Mesenteric fat pad (tissue), 1 donor: ENCODE data around the gene MIB1. TPM values are rescaled to one million over a fixed set of nuclear protein-coding genes. Genes with fewer than 3 reads are reported as not detected.

Experiments used
- DNase-seq: peaks from one replicate; pipeline ENCODE4 v3.0.0-alpha.2; 2020; ENCODE audit warnings: low spot score
- total RNA-seq: library from RNA; stranded (reverse); fragmentation: NEBNext Ultra II Directional; extraction: Animal tissue kit (Norgen Biotek cat#: 25700); gene quantifications from one replicate; pipeline ENCODE4 v1.2.1, GENCODE V29; 2021
- donor health status: DM: yes; HTN: yes; CAD: no.

MIB1 gene
- total RNA-seq, 1 donor from 2014 or later, result 30.4 TPM

GRCh38 chr18:21868770-21869169 is 128.2 kb downstream of the MIB1 start:
- DNase-seq, result no peak

GRCh38 chr18:21889570-21889969 is 149.0 kb downstream of the MIB1 start:
- no peak for DNase-seq

DNA sequence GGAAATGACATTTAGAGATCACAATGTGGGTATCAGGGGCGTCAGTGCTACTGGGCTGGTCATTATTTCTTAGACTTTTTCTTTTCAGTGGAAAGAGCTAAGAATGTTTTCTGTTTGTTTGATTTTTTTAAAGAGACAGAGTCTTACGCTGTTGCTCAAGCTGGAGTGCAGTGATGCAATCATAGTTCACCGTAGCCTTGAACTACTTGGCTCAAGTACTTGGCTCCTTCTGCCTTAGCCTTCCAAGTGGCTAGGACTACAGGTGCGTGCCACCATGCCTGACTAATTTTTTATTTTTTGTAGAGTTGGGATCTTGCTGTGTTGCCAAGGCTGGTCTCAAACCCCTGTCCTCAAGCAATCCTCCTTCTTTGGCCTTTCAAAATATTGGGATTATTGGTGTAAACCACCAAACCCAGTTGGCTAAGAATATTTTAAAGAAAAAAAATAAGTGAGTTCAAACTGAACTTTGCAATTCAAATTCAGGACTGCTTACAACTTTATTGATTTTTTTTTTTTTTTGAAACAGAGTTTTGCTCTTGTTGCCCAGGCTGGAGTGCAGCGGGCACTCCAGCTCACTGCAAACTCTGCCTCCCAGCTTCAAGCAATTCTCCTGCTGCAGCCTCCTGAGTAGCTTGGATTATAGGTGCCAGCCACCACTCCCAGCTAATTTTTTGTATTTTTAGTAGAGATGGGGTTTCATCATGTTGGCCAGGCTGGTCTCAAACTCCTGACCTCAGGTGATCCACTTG is 154.2 kb downstream of the MIB1 start:
- no peak for DNase-seq

- DNase-seq, result no peak
Observed at GRCh38 chr18:21896732-21897336, 156.2 kb downstream of the MIB1 start.

DNA sequence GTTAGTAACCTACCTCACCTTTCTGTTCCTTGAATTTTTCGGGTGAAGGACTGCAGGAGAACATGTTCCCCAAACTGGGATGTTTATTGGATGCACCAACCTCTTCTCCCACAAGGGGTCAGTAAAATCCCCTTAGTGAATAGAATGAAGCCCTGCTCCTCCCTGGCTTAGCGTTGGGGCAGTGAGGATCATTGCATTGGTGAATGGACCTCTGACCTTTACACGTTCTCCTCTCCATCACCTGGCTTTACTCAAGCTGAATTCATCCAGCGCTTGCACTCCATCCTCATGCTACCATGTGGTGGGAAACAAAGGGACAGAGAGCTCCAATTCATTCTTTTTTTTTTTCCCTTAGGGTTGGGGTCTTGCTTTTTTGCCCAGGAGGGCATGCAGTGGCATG is 157.2 kb downstream of the MIB1 start:
- no peak for DNase-seq

- no peak for DNase-seq
Observed at GRCh38 chr18:21900605-21901352, 160.2 kb downstream of the MIB1 start.

DNA sequence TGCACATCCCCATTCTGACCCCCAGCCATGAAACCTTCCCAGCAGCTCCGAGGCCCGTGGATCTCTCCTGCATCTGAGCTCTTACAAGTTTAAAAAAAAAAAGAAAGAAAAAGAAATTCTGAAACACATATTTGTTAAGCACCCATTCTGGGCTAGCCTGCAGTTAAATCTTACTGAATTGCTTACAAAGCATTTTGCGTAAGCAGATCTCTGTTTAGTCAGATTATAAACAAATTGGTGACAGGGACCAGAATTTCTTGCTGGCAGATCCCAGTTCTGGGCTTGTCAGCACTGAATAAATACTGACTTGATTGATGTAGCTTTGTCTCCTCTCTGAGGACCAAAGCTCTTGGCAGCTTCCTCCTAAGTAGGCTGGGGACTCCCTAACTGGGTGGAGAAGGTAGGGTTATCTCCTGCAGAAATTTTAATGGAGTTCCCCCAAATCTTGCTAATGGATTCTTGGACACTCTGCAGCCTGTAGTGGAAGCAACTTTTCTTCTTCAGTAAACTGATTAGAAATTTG is 160.9 kb downstream of the MIB1 start:
- no peak for DNase-seq

DNA sequence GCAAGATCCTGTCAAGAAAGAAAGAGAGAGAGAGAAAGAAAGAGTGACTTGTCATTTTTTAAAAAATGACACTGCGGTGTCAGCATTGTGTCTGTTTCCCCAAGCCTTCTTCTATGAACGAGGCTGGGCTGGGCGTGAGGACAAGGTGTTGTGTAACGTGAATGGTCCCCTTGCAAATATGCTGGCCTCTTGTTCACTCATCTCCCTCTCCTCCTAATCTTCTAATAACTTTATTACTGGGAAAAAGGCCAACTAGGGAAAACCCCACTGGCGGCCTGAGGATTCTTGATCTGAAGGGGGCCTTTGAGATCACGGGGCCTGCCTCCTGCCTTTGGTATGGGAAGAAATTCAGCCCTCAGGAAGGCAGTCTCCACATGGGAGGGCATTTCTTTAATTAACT is 163.1 kb downstream of the MIB1 start:
- DNase-seq, result no peak

DNA sequence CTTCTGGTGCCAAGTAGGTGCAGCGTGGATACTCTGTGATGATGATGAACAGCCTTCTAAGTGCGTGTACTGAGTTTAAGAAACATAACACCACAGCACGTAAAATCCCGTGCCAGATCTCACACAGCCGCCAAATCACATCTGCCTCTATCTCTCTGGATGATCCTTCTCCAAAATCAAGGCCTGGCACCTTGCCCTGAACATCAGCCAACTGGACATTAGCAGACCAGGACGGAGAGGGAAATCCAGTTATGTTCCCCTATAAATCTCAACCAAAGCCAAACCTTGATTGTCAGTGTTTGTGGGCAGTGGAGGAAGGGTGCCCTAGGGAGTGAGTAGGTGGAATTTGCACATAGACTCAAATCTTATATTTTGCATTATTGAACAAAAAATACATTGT is 164.3 kb downstream of the MIB1 start:
- DNase-seq, result no peak

DNA sequence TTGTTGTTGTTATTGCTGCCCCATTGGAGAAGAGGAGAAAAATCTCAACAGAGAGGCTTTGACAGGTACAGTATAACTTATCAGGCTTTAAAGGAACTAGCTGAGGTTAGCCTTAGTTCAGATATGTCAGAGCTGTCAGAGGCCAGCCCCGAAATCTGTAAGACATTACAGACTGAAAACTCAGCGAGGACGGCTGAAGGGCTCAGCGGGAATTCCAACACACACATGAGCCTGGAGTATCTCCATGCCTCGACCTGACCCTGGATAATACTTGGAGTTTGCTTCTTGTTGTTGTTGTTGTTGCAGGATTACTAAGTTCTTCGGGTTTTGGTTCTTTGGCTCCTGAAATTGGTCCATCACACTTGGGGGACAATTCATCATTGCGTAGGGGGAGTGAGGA is 166.9 kb downstream of the MIB1 start:
- no peak for DNase-seq

GRCh38 chr18:21908711-21909110 is 168.1 kb downstream of the MIB1 start:
- DNase-seq, result no peak

DNA sequence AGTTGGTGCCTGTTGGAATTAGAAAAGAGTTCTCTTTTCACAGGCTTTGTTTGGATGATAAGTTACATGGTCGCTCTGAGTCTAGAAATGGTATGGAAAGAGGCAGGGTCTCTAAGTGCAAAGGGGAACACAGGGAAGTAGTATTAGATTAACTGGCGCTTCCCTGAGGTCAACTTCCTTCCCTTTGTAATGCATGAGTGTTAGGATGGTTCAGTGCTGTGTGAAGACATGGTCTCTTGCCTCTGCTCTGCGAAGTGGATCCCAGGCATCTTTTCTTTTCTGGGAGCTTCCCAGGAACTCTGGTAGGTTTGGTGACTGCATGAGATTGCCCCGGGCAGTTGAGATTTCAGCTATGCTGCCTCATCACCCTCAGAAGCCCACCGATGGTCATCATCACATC is 170.3 kb downstream of the MIB1 start:
- DNase-seq, result no peak

- DNase-seq, result no peak
Observed at GRCh38 chr18:21911551-21911950, 171.0 kb downstream of the MIB1 start.

GRCh38 chr18:21912339-21913239 is 172.0 kb downstream of the MIB1 start:
- no peak for DNase-seq

- no peak for DNase-seq
Observed at GRCh38 chr18:21914739-21915319, 174.2 kb downstream of the MIB1 start.

- no peak for DNase-seq
Observed at GRCh38 chr18:21915546-21915945, 175.0 kb downstream of the MIB1 start.

GRCh38 chr18:21916594-21916993 is 176.0 kb downstream of the MIB1 start:
- DNase-seq, result no peak

GRCh38 chr18:21918693-21919092 is 178.1 kb downstream of the MIB1 start:
- no peak for DNase-seq
